GM20431 (cell line): Measurements from ENCODE around the gene NID2.

Experiments used
- in situ Hi-C: fragments of 300-500 bp; cut with MseI, MboI; formaldehyde crosslinking; loops from one replicate; pipeline ENCODE4 v1.15.0; 2020; ENCODE audit warnings: low sequenced_read_pairs; ENCODE audit not compliant: unreplicated experiment

The NID2 gene

GRCh38 chr14:51969852-51970540 lies 98.9 kb downstream of the NID2 start:
- in situ Hi-C loops = no loop called here

- in situ Hi-C loops = no loop called here
These were observed 101.3 kb downstream of the NID2 start for GRCh38 chr14:51967521-51967920.

- in situ Hi-C loops = no loop called here
These were observed 105.6 kb downstream of the NID2 start for GRCh38 chr14:51963286-51963685.

- in situ Hi-C loops = no loop called here
These were observed 106.1 kb downstream of the NID2 start for GRCh38 chr14:51962711-51963110.

GRCh38 chr14:51960866-51961265 lies 108.0 kb downstream of the NID2 start:
- in situ Hi-C loops = no loop called here

GRCh38 chr14:51959928-51960327 lies 108.9 kb downstream of the NID2 start:
- in situ Hi-C loops = no loop called here

GRCh38 chr14:51957950-51958349 lies 110.9 kb downstream of the NID2 start:
- in situ Hi-C loops = no loop called here
